Keratinocyte (primary cell): Measurements from ENCODE around the gene DENND1A. TPM values are rescaled to one million over a fixed set of nuclear protein-coding genes. Genes with fewer than 3 reads are reported as not detected.

Experiments used
- DNase-seq: peaks from one replicate; pipeline ENCODE4 v3.0.0-alpha.2; 2011; ENCODE audit warnings: low read depth, missing footprints, low spot score
- FAIRE-seq: peaks from 2 replicates; lab custom pipeline; 2011; peaks lifted over from hg19 to GRCh38; lab: Jason Lieb, UNC
- H2AFZ ChIP-seq: 2 replicates; pipeline ENCODE4 v1.6.0; 2012; ENCODE audit warnings: low read length, control low read depth, inconsistent platforms; ENCODE audit not compliant: control insufficient read depth
- H3K27ac ChIP-seq: 2 replicates; pipeline ENCODE4 v1.5.1; 2011; ENCODE audit warnings: low read length; ENCODE audit not compliant: control insufficient read depth, insufficient read depth
- H3K27me3 ChIP-seq: 3 replicates; pipeline ENCODE4 v1.6.0; 2011; ENCODE audit warnings: low read length; ENCODE audit not compliant: control insufficient read depth, insufficient read depth; ENCODE audit errors: extremely low read depth
- H3K36me3 ChIP-seq, 2 experiments: 2 replicates in 1 of 2; 3 replicates in 1 of 2; pipeline ENCODE4 v1.5.1; 2011; ENCODE audit warnings: low read length in 2 of 2, mild to moderate bottlenecking in 1 of 2; ENCODE audit not compliant: control insufficient read depth in 2 of 2, insufficient read depth in 2 of 2; ENCODE audit errors: extremely low read depth in 1 of 2
- H3K4me1 ChIP-seq: 3 replicates; pipeline ENCODE4 v1.5.1; 2011; ENCODE audit warnings: low read length; ENCODE audit not compliant: control insufficient read depth, insufficient read depth; ENCODE audit errors: extremely low read depth
- H3K4me2 ChIP-seq: 3 replicates; pipeline ENCODE4 v1.6.0; 2011; ENCODE audit warnings: low read depth, low read length; ENCODE audit not compliant: control insufficient read depth, insufficient read depth; ENCODE audit errors: extremely low read depth
- H3K4me3 ChIP-seq, 3 experiments: fragments of 200-600 bp in 1 of 3; sonication (generic) in 1 of 3; 2 replicates in 2 of 3; 3 replicates in 1 of 3; pipeline ENCODE4 v1.5.1; 2011 to 2016; ENCODE audit warnings: low read length in 3 of 3, mild to moderate bottlenecking in 3 of 3, control low read depth in 2 of 3, inconsistent platforms in 1 of 3, low read depth in 1 of 3, mixed read lengths in 1 of 3, mixed run types in 1 of 3, moderate library complexity in 1 of 3; ENCODE audit not compliant: control insufficient read depth in 2 of 3, insufficient read depth in 2 of 3; ENCODE audit errors: extremely low read depth in 1 of 3
- H3K79me2 ChIP-seq: 2 replicates; pipeline ENCODE4 v1.6.0; 2012; ENCODE audit warnings: low read length; ENCODE audit not compliant: control insufficient read depth, insufficient read depth
- H3K9ac ChIP-seq: 3 replicates; pipeline ENCODE4 v1.6.0; 2011; ENCODE audit warnings: low read length; ENCODE audit not compliant: control insufficient read depth, insufficient read depth; ENCODE audit errors: extremely low read depth
- H3K9me1 ChIP-seq: 3 replicates; pipeline ENCODE4 v1.6.0; 2011; ENCODE audit warnings: low read length; ENCODE audit not compliant: control insufficient read depth, insufficient read depth; ENCODE audit errors: extremely low read depth
- H3K9me3 ChIP-seq: 2 replicates; pipeline ENCODE4 v1.5.1; 2012; ENCODE audit warnings: low read depth, low read length; ENCODE audit not compliant: control insufficient read depth
- H4K20me1 ChIP-seq: 3 replicates; pipeline ENCODE4 v1.6.0; 2011; ENCODE audit warnings: low read length; ENCODE audit not compliant: control insufficient read depth, insufficient read depth; ENCODE audit errors: extremely low read depth
- CTCF ChIP-seq, 3 experiments: IDR thresholded peaks in 1 of 3; conservative IDR thresholded peaks in 1 of 3; optimal IDR thresholded peaks in 1 of 3; 2 replicates in 2 of 3; 3 replicates in 1 of 3; pipeline versions ENCODE3 to v1.5.1; 2011; ENCODE audit warnings: low read length in 3 of 3, mild to moderate bottlenecking in 3 of 3, moderate library complexity in 2 of 3, control low read depth in 1 of 3, inconsistent platforms in 1 of 3; ENCODE audit not compliant: insufficient read depth in 2 of 3; ENCODE audit errors: extremely low read depth in 1 of 3
- EZH2 ChIP-seq: IDR thresholded peaks from one replicate; pipeline ENCODE4 v1.6.1; 2012; ENCODE audit warnings: inconsistent platforms, mild to moderate bottlenecking, low read length, moderate library complexity
- dilution Hi-C: fragments of 300-500 bp; cut with MboI; formaldehyde crosslinking; loops from one replicate; pipeline ENCODE4 v1.7.0; 2020; ENCODE audit warnings: low sequenced_read_pairs; ENCODE audit not compliant: extremely low pct_ligation_motif_present
- polyA plus RNA-seq, 5 experiments: library from polyadenylated mRNA; depleted of rRNA in 3 of 5; stranded (reverse) in 3 of 5; stranded (forward) in 1 of 5; unstranded in 1 of 5; fragments of >200 nt; gene quantifications; 1 replicate in 1 of 5; 2 replicates in 3 of 5; 3 replicates in 1 of 5; pipeline versions ENCODE4 v1.2.1 to v1.2.3, GENCODE V29; 2011 to 2012; ENCODE audit warnings: missing spikeins in 2 of 5, low read depth in 1 of 5, low replicate concordance in 1 of 5

The DENND1A gene
- polyA plus RNA-seq, 1 donor (not counting 4 experiments of a cell fraction or from before 2014, with no cell fraction given), result 13.0 TPM

GRCh38 chr9:123771690-123772089, 158.2 kb downstream of the DENND1A start:
- Histone ChIP-seq H4K20me1 (no peaks in the 10 kb centered on the region), H3K79me2 (no peaks in the 10 kb centered on the region), H3K9me1 (no peaks in the 10 kb centered on the region), H3K27ac (no peak overlapping the region), H2AFZ (no peak overlapping the region), H3K27me3 (no peaks in the 10 kb centered on the region), H3K4me1 (no peaks in the 10 kb centered on the region), H3K9me3 (no peaks in the 10 kb centered on the region), H3K4me2 (no peak overlapping the region), H3K36me3 (no peaks in the 10 kb centered on the region), H3K4me3 (no peak overlapping the region), H3K9ac (no peak overlapping the region)
- dilution Hi-C loops, result no loop called here
- FAIRE-seq (no peak), DNase-seq (no peak)
- TF ChIP-seq CTCF (optimal IDR thresholded peaks at IDR 0.05 in 1 of 3, IDR thresholded peaks at IDR 0.05 in 1 of 3, conservative IDR thresholded peaks at IDR 0.05 in 1 of 3; ENCODE audit: extremely low read depth in 1 of 3, insufficient read depth in 2 of 3, low read length in 3 of 3) (no peak), EZH2 (no peak)

GRCh38 chr9:123769719-123770118, 160.2 kb downstream of the DENND1A start:
- Histone ChIP-seq H3K9ac (no peak overlapping the region), H3K4me2 (no peak overlapping the region), H3K9me1 (no peaks in the 10 kb centered on the region), H3K27ac (no peak overlapping the region), H3K79me2 (no peaks in the 10 kb centered on the region), H3K4me3 (no peak overlapping the region), H3K4me1 (no peaks in the 10 kb centered on the region), H3K27me3 (no peaks in the 10 kb centered on the region), H2AFZ (no peak overlapping the region), H3K9me3 (no peaks in the 10 kb centered on the region), H3K36me3 (no peaks in the 10 kb centered on the region), H4K20me1 (no peaks in the 10 kb centered on the region)
- no peak for TF ChIP-seq EZH2
- TF ChIP-seq CTCF (optimal IDR thresholded peaks at IDR 0.05 in 1 of 3, IDR thresholded peaks at IDR 0.05 in 1 of 3, conservative IDR thresholded peaks at IDR 0.05 in 1 of 3; ENCODE audit: extremely low read depth in 1 of 3, insufficient read depth in 2 of 3, low read length in 3 of 3), result no peak
- FAIRE-seq (no peak), DNase-seq (no peak)
- dilution Hi-C loops, result no loop called here
